ENCODE measurements around the gene LPAR3.

LPAR3 gene

GRCh38 chr1:84833194-84833593 lies 59.8 kb downstream of the LPAR3 start:
- DNase-seq (ENCODE audit: insufficient read length, low spot score) (no peak), FAIRE-seq (no peak)

- no peak for FAIRE-seq
- DNase-seq (ENCODE audit: insufficient read length, low spot score): no peak
These were observed 62.9 kb downstream of the LPAR3 start for GRCh38 chr1:84830136-84830535.

GRCh38 chr1:84827976-84828375 lies 65.0 kb downstream of the LPAR3 start:
- no peak for DNase-seq (ENCODE audit: insufficient read length, low spot score)
- FAIRE-seq: no peak

GRCh38 chr1:84827555-84827954 lies 65.5 kb downstream of the LPAR3 start:
- DNase-seq (ENCODE audit: insufficient read length, low spot score): no peak
- FAIRE-seq: no peak

- peak; percentile 16 for FAIRE-seq
- no peak for DNase-seq (ENCODE audit: insufficient read length, low spot score)
These were observed 67.8 kb downstream of the LPAR3 start for GRCh38 chr1:84825161-84825560.

GRCh38 chr1:84823991-84824390 lies 69.0 kb downstream of the LPAR3 start:
- DNase-seq (ENCODE audit: insufficient read length, low spot score): no peak
- FAIRE-seq: no peak

- FAIRE-seq (no peak), DNase-seq (ENCODE audit: insufficient read length, low spot score) (no peak)
These were observed 69.5 kb downstream of the LPAR3 start for GRCh38 chr1:84823511-84823910.

- FAIRE-seq (no peak), DNase-seq (ENCODE audit: insufficient read length, low spot score) (no peak)
These were observed 82.7 kb downstream of the LPAR3 start for GRCh38 chr1:84810343-84810742.

- DNase-seq (ENCODE audit: insufficient read length, low spot score): no peak
- no peak for FAIRE-seq
These were observed 84.0 kb downstream of the LPAR3 start for GRCh38 chr1:84809023-84809422.

- FAIRE-seq (no peak), DNase-seq (ENCODE audit: insufficient read length, low spot score) (no peak)
These were observed 89.4 kb downstream of the LPAR3 start for GRCh38 chr1:84803604-84804003.

GRCh38 chr1:84802567-84803232 lies 90.3 kb downstream of the LPAR3 start:
- FAIRE-seq (no peak), DNase-seq (ENCODE audit: insufficient read length, low spot score) (no peak)

- no peak for FAIRE-seq
- DNase-seq (ENCODE audit: insufficient read length, low spot score): no peak
These were observed 92.6 kb downstream of the LPAR3 start for GRCh38 chr1:84800090-84801073.

GRCh38 chr1:84797603-84798002 lies 95.4 kb downstream of the LPAR3 start:
- DNase-seq (ENCODE audit: insufficient read length, low spot score): no peak

GRCh38 chr1:84795966-84796600 lies 96.9 kb downstream of the LPAR3 start:
- no peak for FAIRE-seq

More at GRCh38 chr1:84797603-84798002, 95.4 kb downstream of the LPAR3 start:
- FAIRE-seq: no peak

GRCh38 chr1:84795213-84795612 lies 97.8 kb downstream of the LPAR3 start:
- DNase-seq (ENCODE audit: insufficient read length, low spot score) (no peak), FAIRE-seq (no peak)

More at GRCh38 chr1:84795966-84796600, 96.9 kb downstream of the LPAR3 start:
- DNase-seq (ENCODE audit: insufficient read length, low spot score): no peak

- FAIRE-seq: no peak
- DNase-seq (ENCODE audit: insufficient read length, low spot score): no peak
These were observed 100.6 kb downstream of the LPAR3 start for GRCh38 chr1:84792421-84792820.

GRCh38 chr1:84789014-84789413 lies 104.0 kb downstream of the LPAR3 start:
- no peak for DNase-seq (ENCODE audit: insufficient read length, low spot score)
- FAIRE-seq: no peak

- FAIRE-seq (no peak), DNase-seq (ENCODE audit: insufficient read length, low spot score) (no peak)
These were observed 107.6 kb downstream of the LPAR3 start for GRCh38 chr1:84785271-84786036.

GRCh38 chr1:84782881-84783280 lies 110.1 kb downstream of the LPAR3 start:
- FAIRE-seq (no peak), DNase-seq (ENCODE audit: insufficient read length, low spot score) (no peak)

GRCh38 chr1:84781946-84782771 lies 110.8 kb downstream of the LPAR3 start:
- FAIRE-seq (no peak), DNase-seq (ENCODE audit: insufficient read length, low spot score) (peak; percentile 53)
